Measurements from ENCODE around the gene EMC10.

Gene EMC10

GRCh38 chr19:50479761-50480251, 3.5 kb downstream of the EMC10 start:
- no peak for DNase-seq

GRCh38 chr19:50480281-50481111, 4.2 kb downstream of the EMC10 start:
- no peak for DNase-seq

- no peak for DNase-seq
These were observed 5.2 kb downstream of the EMC10 start for GRCh38 chr19:50481351-50482149.

GRCh38 chr19:50482271-50482855, 6.1 kb downstream of the EMC10 start:
- no peak for DNase-seq

DNA sequence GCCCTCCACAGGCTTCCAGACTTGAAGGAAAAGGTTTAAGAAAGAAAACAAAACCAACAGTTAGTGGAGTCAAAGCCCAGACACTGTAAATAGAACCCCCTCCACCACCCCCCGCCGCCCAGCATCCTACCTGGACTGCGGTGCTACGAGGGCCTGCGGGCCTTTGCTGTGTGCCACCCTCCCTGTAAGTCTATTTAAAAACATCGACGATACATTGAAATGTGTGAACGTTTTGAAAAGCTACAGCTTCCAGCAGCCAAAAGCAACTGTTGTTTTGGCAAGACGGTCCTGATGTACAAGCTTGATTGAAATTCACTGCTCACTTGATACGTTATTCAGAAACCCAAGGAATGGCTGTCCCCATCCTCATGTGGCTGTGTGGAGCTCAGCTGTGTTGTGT, 6.6 kb downstream of the EMC10 start:
- no peak for DNase-seq

DNA sequence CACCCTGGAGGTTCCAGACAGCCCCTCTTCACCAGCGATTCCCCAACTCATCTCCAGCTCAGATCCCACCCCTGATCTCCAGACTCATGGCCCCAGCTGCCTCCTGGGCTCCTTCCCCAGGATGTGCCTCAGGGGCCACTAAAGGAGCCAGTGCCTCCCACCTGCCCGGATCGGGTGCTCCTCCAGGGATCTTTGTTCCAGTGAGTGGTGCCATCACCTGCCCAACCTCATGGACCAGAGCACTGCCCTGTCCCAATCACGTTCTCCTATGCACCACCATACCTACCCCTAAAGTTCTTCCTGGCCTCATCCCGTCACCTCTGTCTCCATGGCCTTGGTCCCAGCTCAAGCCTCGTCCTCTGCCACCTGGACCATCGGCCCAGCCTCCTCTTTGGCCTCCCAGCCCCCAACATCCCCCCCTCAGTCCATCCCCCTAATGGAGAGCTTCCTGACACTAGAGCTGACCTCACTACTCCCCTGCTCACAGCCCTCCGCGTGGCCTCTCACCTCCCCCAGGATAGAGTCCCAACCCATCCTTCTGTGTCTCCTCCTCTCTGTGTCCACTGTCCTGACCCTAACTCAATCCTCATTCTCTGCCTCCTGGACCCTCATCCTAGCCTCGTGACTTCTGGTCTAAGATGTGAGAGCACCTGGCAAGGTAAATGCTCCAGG, 9.1 kb downstream of the EMC10 start:
- DNase-seq: no peak

DNA sequence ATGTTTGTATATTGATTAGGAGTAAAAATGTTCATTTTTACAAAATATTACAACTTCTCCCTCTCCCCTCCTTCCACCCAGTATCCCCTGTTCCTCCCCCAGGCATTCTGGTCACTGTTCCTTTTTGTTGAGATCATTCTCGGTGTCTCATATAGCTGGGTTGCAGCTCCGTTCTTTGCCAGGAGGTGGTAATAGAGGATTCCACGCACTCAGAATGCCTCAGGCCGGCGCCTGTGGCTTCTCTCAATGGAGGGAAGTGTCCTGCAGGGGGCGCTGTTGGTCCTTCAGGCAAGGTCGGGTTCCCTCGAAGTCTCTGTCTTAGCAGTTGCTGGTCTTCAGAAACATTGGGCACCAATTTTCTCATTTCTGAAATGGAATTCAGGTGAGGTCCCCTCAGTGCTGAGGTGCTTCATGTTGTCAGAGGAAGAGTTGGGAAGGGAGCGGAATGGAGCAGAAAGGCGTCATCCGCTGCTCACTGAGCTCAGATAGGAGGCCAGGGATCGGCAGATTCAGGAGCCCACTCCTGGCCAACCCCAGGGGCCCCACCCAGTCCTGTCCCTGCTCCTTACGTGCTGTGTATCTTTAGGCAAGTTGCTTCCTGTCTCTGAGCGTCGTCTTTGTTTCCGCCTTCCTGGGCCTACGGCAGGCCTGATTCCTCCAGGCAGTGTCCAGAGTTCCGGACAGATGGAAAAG, 10.7 kb downstream of the EMC10 start:
- no peak for DNase-seq

DNA sequence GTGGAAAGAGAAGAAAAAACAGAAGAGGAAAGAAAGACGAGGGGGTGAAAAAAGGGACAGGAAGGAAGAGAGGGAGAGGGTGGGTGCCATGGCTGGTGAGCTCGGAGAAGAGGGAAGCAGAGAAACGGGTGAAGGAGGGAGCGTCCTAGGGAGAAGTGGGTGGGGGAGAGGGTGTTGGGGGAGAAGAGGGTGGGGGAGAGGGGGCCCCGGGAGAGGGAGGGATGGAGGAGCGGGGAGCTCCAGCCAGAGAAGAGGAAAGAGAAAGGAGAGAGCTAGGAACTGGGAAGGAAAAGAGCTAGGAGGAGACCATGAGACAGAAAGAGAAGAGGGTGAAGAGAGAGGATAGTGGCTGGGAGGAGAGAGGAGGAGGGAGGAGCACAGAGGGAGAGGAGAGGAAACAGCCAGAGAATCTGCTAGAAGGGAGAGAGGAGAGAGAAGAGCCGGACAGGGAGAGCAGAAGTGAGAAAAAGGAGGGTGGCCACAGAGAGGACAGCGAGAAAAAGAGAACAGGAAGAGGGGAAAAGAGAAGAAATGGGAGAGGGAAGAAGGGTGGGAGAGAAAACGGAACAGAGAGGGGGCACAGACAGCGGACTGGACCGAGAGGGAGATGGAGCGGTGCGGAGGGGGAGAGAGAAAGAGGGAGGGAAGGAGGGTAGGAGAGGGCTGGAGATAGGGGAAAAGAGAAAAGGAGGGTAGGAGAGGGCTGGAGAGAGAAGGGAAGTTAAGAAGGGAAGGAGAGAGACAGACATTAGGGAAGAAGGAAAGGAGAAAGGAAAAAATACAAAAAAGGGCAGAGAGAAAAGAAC, 12.3 kb downstream of the EMC10 start:
- DNase-seq: no peak

GRCh38 chr19:50489461-50490011, 13.2 kb downstream of the EMC10 start:
- no peak for DNase-seq

DNA sequence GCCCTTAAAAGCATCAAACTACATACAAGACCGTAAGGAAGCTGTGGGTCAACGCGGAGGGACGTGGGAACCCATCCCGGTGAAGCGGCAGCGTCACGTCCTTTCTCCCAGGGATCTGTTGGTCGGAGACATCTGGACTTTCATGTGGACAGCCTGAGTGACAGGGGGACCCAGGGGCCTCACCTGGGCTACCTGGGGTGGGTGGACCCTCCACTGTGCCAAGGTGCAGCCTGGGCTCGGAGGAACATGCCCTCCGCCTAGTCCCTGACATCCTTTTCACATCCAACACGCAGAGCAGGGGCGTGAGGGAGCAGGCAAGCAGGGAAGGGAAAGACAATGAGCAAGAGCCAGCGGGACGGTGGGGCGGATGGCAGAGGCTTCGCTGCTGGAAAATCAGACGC, 14.1 kb downstream of the EMC10 start:
- DNase-seq: no peak

- DNase-seq: no peak
These were observed 14.7 kb downstream of the EMC10 start for GRCh38 chr19:50490991-50491472.

DNA sequence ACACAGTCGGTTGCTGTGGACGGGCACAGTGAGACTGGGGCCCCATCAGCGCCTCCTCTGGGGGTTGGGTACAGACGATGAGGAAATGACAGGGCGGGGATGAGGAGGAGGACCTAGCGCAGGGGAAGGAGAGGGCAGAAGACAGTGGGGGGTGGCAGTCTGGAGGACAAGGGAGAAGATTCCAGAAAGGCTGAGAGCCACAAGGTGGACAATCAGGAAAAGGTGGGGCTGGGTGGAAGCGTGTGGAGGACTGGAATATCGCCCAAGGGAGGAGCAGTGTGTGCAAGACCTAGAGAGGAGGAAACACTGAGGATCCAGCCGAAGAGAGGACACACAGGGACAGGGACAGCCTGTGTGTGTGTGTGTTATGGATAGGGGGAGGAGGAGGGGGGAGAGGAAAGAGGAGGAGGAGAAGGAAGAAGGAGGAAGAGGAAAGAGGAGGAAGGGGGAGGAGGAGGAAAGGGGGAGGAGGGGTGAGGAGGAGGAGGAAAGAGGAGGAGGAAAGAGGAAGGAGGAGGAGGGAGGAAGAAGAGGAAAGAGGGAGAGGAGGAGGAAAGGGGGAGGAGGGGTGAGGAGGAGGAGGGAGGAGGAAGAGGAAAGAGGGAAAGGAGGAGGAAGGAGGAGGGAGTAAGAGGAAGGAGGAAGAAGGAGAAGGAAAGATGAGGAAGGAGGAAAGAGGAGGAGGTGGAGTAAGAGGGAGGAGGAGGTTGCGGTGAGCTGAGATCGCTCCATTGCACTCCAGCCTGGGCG, 16.2 kb downstream of the EMC10 start:
- DNase-seq: no peak

GRCh38 chr19:50493171-50493570, 16.9 kb downstream of the EMC10 start:
- no peak for DNase-seq

- no peak for DNase-seq
These were observed 18.1 kb downstream of the EMC10 start for GRCh38 chr19:50494186-50495019.

GRCh38 chr19:50495020-50495531, 18.8 kb downstream of the EMC10 start:
- DNase-seq: no peak

- DNase-seq: no peak
These were observed 20.1 kb downstream of the EMC10 start for GRCh38 chr19:50496189-50497021.

DNA sequence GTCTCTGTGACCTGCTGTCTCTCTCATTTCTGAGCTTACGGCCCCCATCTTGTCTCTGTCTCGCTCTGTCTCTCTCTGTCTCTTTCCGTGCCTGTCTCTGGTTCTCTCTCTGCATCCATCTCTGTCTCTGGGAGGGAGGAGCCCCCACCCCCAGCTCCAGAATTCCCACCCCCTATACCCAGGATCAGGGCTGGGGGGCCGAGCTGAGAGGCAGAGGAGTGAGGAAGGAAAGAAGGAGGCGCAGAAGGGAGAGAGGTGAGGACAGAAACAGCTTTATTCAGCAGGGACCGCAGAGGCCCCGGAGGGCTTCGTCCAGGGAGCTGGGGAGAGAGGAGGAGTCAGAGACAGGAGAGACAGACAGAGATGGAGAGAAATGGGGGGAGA, 20.7 kb downstream of the EMC10 start:
- no peak for DNase-seq
